Measurements from ENCODE around the gene KCNN1.

DNA sequence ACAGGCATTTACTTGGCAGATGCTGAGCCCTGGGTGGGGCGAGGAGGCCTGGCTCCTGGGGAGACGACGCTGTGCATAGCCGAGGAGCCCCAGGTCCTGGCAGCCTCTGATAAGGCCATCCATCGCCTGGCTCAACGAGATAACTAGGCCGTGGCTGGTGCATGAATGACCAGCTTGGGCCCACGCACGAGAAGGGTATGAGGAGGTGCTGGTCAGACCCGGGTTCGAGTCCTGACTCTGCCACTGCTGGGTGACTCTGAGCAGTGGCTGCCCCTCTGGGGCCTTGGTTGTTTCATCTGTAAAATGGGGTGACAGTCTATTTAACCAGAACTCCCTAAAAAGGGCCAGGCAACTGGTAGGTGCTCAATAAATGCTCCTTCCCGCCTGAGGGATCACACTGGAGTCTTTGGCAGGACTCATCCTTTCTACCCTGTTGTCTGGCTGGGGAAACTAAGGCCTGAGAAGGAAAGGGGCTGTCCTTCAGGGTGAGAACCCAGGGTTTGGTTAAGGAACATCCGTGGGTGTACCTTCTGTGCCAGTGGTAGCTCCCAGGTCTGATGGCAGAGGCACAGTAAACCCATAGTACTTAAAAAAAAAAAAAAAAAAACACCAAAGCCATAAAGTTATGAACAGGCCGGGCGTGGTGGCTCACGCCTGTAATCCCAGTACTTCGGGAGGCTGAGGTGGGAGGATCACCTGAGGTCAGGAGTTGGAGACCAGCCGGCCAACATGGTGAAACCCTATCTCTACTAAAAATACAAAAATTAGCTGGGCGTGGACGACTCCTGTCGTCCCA lies 33.0 kb downstream of the KCNN1 start:
- no peak for TF ChIP-seq POLR2AphosphoS5 (IDR thresholded peaks at IDR 0.05; ENCODE audit: low read depth)
- TF ChIP-seq, protein P1, sequence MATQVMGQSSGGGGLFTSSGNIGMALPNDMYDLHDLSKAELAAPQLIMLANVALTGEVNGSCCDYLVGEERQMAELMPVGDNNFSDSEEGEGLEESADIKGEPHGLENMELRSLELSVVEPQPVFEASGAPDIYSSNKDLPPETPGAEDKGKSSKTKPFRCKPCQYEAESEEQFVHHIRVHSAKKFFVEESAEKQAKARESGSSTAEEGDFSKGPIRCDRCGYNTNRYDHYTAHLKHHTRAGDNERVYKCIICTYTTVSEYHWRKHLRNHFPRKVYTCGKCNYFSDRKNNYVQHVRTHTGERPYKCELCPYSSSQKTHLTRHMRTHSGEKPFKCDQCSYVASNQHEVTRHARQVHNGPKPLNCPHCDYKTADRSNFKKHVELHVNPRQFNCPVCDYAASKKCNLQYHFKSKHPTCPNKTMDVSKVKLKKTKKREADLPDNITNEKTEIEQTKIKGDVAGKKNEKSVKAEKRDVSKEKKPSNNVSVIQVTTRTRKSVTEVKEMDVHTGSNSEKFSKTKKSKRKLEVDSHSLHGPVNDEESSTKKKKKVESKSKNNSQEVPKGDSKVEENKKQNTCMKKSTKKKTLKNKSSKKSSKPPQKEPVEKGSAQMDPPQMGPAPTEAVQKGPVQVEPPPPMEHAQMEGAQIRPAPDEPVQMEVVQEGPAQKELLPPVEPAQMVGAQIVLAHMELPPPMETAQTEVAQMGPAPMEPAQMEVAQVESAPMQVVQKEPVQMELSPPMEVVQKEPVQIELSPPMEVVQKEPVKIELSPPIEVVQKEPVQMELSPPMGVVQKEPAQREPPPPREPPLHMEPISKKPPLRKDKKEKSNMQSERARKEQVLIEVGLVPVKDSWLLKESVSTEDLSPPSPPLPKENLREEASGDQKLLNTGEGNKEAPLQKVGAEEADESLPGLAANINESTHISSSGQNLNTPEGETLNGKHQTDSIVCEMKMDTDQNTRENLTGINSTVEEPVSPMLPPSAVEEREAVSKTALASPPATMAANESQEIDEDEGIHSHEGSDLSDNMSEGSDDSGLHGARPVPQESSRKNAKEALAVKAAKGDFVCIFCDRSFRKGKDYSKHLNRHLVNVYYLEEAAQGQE (IDR thresholded peaks at IDR 0.05; ENCODE audit: insufficient replicate concordance, low read depth): no peak
- TF ChIP-seq, protein P2, sequence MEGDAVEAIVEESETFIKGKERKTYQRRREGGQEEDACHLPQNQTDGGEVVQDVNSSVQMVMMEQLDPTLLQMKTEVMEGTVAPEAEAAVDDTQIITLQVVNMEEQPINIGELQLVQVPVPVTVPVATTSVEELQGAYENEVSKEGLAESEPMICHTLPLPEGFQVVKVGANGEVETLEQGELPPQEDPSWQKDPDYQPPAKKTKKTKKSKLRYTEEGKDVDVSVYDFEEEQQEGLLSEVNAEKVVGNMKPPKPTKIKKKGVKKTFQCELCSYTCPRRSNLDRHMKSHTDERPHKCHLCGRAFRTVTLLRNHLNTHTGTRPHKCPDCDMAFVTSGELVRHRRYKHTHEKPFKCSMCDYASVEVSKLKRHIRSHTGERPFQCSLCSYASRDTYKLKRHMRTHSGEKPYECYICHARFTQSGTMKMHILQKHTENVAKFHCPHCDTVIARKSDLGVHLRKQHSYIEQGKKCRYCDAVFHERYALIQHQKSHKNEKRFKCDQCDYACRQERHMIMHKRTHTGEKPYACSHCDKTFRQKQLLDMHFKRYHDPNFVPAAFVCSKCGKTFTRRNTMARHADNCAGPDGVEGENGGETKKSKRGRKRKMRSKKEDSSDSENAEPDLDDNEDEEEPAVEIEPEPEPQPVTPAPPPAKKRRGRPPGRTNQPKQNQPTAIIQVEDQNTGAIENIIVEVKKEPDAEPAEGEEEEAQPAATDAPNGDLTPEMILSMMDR (IDR thresholded peaks at IDR 0.05; ENCODE audit: insufficient read depth, low read length): no peak
